A172 (cell line): Measurements from ENCODE around the gene ZBP1. TPM values are rescaled to one million over a fixed set of nuclear protein-coding genes. Genes with fewer than 3 reads are reported as not detected.

Experiments used
- DNase-seq: peaks from one replicate; pipeline ENCODE4 v3.0.0-alpha.2; 2015; ENCODE audit warnings: low spot score
- total RNA-seq: library from RNA; depleted of rRNA; stranded (reverse); fragments of >200 nt; shearing (Covaris generic); gene quantifications from 2 replicates; pipeline ENCODE4 v1.2.3, GENCODE V29; 2014

ZBP1 gene
- total RNA-seq, 1 experiment from 2014 or later: not detected

- no peak for DNase-seq
These were observed 21.7 kb downstream of the ZBP1 start for GRCh38 chr20:57598491-57598890.

GRCh38 chr20:57598060-57598459 is 22.2 kb downstream of the ZBP1 start:
- no peak for DNase-seq

- DNase-seq: peak; percentile 33
These were observed 23.0 kb downstream of the ZBP1 start for GRCh38 chr20:57596998-57597939.

DNA sequence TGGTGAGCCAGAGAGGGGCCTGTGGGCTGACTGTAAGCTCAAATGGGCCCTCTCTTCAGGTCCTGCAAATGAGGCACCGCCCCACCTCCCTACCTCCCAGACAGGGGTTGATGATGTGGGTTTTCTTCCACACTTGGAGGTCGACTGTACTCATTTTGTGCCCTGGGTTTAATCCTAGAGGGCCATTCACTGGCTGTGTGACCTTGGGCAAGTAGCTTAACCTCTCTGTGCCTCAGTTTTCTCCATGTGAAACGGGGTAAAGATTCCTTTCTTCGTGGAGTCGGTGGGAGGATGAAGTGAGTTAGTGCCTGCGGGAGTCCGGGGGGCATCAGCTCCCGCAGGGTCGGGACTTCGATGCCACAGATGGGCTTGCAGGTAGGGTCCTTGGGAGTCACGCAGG is 23.9 kb downstream of the ZBP1 start:
- DNase-seq: no peak

- no peak for DNase-seq
These were observed 24.9 kb downstream of the ZBP1 start for GRCh38 chr20:57595041-57596030.

DNA sequence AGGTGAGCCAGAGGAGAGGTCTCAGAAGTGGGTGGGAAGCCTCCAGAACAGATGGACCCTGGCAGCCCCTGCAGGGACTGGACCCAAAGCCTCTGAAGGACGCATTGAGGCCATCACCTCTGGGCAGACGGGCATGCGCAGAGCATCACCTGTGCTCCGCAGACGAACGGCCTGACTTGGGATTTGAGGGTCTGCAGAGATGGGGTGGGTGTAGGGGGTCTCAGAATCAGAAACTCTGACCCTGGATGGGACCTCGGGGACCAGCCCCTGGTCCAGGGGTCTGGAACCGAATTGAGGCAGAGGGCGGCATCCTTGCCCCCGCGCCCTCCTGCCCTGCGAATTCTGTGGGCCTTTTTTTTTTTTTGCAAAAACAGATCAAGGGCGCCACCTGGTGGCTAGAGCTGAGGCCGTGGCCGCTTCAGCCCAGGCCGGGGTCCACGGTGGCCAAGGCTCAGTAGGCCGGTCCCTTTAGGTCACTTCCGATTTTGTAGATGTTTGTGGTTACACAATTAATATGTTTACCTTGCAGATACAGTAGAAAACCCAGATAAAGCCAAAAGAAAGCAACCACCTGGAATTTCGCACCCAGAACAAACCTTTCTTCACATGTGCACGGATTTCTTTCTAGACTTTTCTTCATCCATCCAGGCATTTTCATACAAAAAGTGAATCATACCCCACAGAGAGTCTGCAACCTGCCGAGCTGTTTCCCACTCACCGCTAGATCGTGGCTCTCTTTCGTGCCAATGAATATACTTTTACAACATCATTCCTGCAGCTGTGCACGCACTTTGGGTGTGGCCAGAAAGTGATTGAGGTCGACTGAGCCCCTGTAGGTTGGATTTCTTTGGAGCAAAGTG is 25.9 kb downstream of the ZBP1 start:
- DNase-seq: peak; percentile 13

DNA sequence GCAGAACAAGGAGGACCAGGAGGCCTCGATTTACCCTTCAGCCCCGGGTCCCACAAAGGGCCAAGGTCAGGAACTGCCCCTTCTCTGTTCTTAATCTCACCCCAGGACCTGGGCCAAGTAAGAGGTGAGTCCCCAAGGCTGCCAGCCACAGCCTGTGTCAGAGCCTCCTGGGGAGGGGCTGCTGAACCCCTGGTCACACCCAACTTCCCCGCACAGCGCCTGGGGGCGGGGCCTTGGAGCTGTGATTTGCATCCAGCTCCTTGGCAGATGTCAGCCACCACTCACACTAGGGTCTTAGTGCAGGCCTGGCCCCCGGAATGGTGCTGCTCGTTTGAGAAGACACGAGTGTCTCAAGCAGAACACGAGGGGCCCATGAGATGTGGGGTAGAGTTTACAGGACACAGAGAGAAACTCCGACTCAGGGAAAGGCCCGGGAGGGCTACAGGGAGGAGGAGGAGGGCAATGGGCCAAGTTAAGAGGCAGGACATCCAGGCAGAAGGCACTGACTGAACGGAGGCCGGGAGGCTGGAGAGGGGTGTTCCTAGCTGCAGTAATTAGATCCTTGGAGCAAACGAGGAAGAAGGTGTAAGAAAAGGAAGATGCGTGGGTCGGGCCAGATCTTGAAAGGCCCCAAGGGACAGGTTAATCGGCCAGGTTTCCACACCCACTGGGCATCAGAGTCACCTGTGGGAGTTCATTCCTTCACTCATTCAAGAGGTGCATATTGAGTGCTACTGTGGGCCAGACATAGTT is 26.9 kb downstream of the ZBP1 start:
- no peak for DNase-seq

- DNase-seq: no peak
These were observed 27.7 kb downstream of the ZBP1 start for GRCh38 chr20:57592263-57593092.

GRCh38 chr20:57591289-57592229 is 28.7 kb downstream of the ZBP1 start:
- DNase-seq: no peak

DNA sequence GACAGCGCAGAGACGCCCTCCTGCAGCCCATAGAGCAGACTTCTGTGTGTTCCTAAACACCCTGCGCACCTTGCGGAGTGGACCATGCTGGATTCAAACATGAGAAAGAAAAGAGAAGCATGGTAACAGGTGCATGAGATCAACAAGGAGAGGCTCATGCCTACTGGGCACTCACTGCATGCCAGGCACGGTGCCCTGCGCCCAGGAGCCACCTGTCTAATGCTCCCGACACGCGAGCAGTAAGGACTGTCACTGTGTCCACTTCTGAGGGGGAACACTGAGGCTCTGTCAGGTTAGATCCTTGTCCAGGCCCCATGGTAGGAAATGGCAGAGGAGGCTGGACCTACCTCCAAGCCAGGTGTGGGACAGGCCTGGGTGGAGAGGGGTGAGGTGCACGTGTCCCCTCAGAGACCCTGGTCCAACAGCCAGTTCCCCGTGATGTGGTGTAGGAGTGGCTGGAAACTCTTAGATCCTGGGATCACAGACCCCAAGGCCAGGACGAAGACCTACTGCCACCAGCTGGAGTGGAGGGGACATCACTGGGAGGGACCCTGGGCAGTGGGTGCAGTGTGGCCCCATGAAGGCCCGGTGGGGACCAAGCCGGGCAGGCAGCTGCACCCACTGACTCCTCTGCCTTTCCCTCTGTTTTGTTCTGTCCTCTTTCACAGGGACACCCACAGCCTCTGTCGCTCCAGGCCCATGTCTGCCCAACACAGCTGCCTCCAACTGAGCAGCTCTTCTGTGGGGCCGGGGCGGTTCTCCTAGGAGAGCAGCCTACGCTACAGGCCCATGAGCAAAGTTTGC is 29.5 kb downstream of the ZBP1 start:
- no peak for DNase-seq

- DNase-seq: no peak
These were observed 30.3 kb downstream of the ZBP1 start for GRCh38 chr20:57589728-57590484.

DNA sequence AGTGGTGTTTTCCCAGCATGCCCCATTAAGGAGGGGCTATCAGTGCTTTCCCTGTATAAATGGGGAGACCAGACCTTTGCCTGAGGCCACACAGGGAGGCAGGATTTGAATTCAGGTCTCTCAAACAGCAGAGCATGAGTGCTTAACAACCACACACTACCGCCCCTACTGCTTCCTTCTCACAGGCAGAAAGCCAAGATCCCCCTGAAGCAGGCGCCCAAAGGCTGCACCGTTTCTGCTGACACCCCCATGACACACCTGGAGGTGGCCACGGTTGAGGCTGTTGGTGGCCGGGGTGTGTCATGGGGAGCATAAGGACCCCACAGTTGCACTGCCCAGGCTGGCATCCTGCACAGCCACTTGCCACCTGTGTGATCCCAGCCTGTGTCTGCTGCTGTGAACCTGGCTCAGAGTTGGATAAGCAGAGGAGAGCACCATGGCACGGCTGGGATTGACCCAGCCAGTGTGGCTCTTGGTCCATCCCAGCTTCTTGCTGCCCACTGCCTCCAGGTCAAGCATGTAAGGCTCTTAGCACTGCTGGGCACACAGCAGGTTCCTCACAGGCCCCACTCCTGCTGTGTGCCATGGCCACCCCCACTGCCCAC is 31.0 kb downstream of the ZBP1 start:
- DNase-seq: no peak

GRCh38 chr20:57588596-57588995 is 31.6 kb downstream of the ZBP1 start:
- no peak for DNase-seq

- no peak for DNase-seq
These were observed 32.2 kb downstream of the ZBP1 start for GRCh38 chr20:57587989-57588377.

GRCh38 chr20:57587278-57587988 is 32.8 kb downstream of the ZBP1 start:
- no peak for DNase-seq

DNA sequence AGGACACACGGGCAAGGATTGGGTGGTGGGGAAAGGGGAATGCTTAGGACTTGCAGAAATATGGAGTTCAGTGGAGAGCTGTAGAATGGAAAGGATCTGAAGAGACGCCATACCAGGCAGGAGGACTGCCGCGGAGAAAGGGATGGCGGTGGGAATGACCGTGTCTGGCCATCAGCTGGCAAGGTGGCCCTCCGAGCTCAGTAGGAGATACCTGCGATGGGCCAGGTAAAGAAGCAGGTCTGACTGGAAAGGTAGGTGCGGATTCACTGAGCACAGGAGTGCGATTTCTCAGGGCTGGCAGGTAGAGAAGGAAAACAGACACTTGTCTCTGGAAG is 33.3 kb downstream of the ZBP1 start:
- DNase-seq: no peak
